GM23338 (cell line): ENCODE data around the gene ADAMTS17. TPM values are rescaled to one million over a fixed set of nuclear protein-coding genes. Genes with fewer than 3 reads are reported as not detected.

Source experiments
- ATAC-seq: fragments of 200-7000 bp; cut with Tn5 transposase; 3 replicates; pipeline ENCODE4 v1.9.1; 2020
- DNase-seq: peaks from one replicate; pipeline ENCODE4 v3.0.0-alpha.2; 2015; ENCODE audit warnings: low spot score
- H2AFZ ChIP-seq: fragments of 200-600 bp; sonication (generic); 2 replicates; pipeline ENCODE4 v1.8.0; 2016; ENCODE audit warnings: antibody characterized with exemption, mild to moderate bottlenecking, moderate library complexity
- H3F3A ChIP-seq: fragments of 200-600 bp; sonication (generic); replicated peaks from 2 replicates; pipeline ENCODE4 v1.8.0; 2017; ENCODE audit warnings: antibody characterized with exemption, mixed run types, low read depth
- H3K27ac ChIP-seq: fragments of 200-600 bp; sonication (generic); 2 replicates; pipeline ENCODE4 v1.6.1; 2016; ENCODE audit warnings: low read depth
- H3K27me3 ChIP-seq: fragments of 200-600 bp; sonication (generic); 2 replicates; pipeline ENCODE4 v1.8.0; 2016; ENCODE audit warnings: mild to moderate bottlenecking, mixed run types, moderate library complexity; ENCODE audit not compliant: insufficient read depth
- H3K36me3 ChIP-seq: fragments of 200-600 bp; sonication (generic); 2 replicates; pipeline ENCODE4 v1.8.0; 2016; ENCODE audit warnings: mild to moderate bottlenecking; ENCODE audit not compliant: insufficient read depth
- H3K4me1 ChIP-seq: fragments of 200-600 bp; sonication (generic); 2 replicates; pipeline ENCODE4 v1.8.0; 2016; ENCODE audit warnings: mild to moderate bottlenecking, moderate library complexity; ENCODE audit not compliant: insufficient read depth
- H3K4me2 ChIP-seq: fragments of 200-600 bp; sonication (generic); 2 replicates; pipeline ENCODE4 v1.7.1; 2017; ENCODE audit warnings: mixed run types
- H3K4me3 ChIP-seq: fragments of 200-600 bp; sonication (generic); 2 replicates; pipeline ENCODE4 v1.6.1; 2016; ENCODE audit warnings: mixed run types
- H3K79me2 ChIP-seq: fragments of 200-600 bp; sonication (generic); replicated peaks from 2 replicates; pipeline ENCODE4 v1.8.0; 2017; ENCODE audit warnings: mild to moderate bottlenecking; ENCODE audit not compliant: insufficient read depth
- H3K9me2 ChIP-seq: fragments of 200-600 bp; sonication (generic); 2 replicates; pipeline ENCODE4 v1.8.0; 2017; ENCODE audit not compliant: insufficient read depth
- H4K20me1 ChIP-seq: fragments of 200-600 bp; sonication (generic); replicated peaks from 2 replicates; pipeline ENCODE4 v1.8.0; 2017; ENCODE audit warnings: mild to moderate bottlenecking; ENCODE audit not compliant: insufficient read depth
- H3K27ac Mint-ChIP-seq: 2 replicates; pipeline ENCODE4 v1.8.0; 2020; ENCODE audit warnings: inconsistent platforms, mild to moderate bottlenecking, moderate library complexity, mixed read lengths
- H3K27me3 Mint-ChIP-seq: 3 replicates; pipeline ENCODE4 v1.8.0; 2022; ENCODE audit warnings: low read depth, mild to moderate bottlenecking, moderate library complexity, mixed read lengths, inconsistent platforms; ENCODE audit not compliant: insufficient read depth, poor library complexity
- H3K36me3 Mint-ChIP-seq: 3 replicates; pipeline ENCODE4 v1.8.0; 2021; ENCODE audit warnings: low read depth, mild to moderate bottlenecking, inconsistent platforms, moderate library complexity, mixed read lengths
- H3K4me1 Mint-ChIP-seq: 3 replicates; pipeline ENCODE4 v1.8.0; 2020; ENCODE audit warnings: mild to moderate bottlenecking, inconsistent platforms, mixed read lengths
- H3K4me3 Mint-ChIP-seq: 3 replicates; pipeline ENCODE4 v1.8.0; 2021; ENCODE audit warnings: moderate library complexity, mild to moderate bottlenecking, inconsistent platforms, mixed read lengths
- H3K9me3 Mint-ChIP-seq: 3 replicates; pipeline ENCODE4 v1.8.0; 2020; ENCODE audit warnings: moderate library complexity, mild to moderate bottlenecking, inconsistent platforms, mixed read lengths
- CREB1 ChIP-seq: fragments of 250-450 bp; sonication (Bioruptor Pico); IDR thresholded peaks from 2 replicates; pipeline ENCODE4 v1.5.0; 2020; ENCODE audit warnings: low read depth, mild to moderate bottlenecking, moderate library complexity
- EZH2 ChIP-seq: fragments of 200-600 bp; sonication (generic); IDR thresholded peaks from one replicate; pipeline ENCODE4 v1.8.0; 2017; ENCODE audit warnings: antibody characterized with exemption, mild to moderate bottlenecking, low read depth; ENCODE audit not compliant: unreplicated experiment
- EZH2phosphoT487 ChIP-seq: fragments of 200-600 bp; sonication (generic); IDR thresholded peaks from one replicate; pipeline ENCODE4 v1.8.1; 2018; ENCODE audit warnings: antibody characterized with exemption; ENCODE audit not compliant: unreplicated experiment
- JUNB ChIP-seq: IDR thresholded peaks from one replicate; pipeline ENCODE4 v1.6.1; 2016; ENCODE audit warnings: antibody characterized with exemption; ENCODE audit not compliant: unreplicated experiment
- NANOG ChIP-seq: IDR thresholded peaks from 2 replicates; pipeline ENCODE4 v1.6.1; 2016; ENCODE audit warnings: antibody characterized with exemption, borderline replicate concordance
- POLR2AphosphoS5 ChIP-seq: IDR thresholded peaks from 2 replicates; pipeline ENCODE4 v1.6.1; 2016; ENCODE audit warnings: antibody characterized with exemption, low read depth
- REST ChIP-seq: IDR thresholded peaks from one replicate; pipeline ENCODE4 v1.6.1; 2018; ENCODE audit warnings: antibody characterized with exemption; ENCODE audit not compliant: unreplicated experiment
- STAT1 ChIP-seq: IDR thresholded peaks from one replicate; pipeline ENCODE4 v1.6.1; 2016; ENCODE audit warnings: antibody characterized with exemption; ENCODE audit not compliant: unreplicated experiment
- ZNF114 ChIP-seq: fragments of 250-450 bp; sonication (Bioruptor Pico); IDR thresholded peaks from 2 replicates; pipeline ENCODE4 v1.5.0; 2020; ENCODE audit warnings: mild to moderate bottlenecking, moderate library complexity
- ZNF331 ChIP-seq: fragments of 250-450 bp; sonication (Bioruptor Pico); IDR thresholded peaks from 2 replicates; pipeline ENCODE4 v1.5.0; 2020; ENCODE audit warnings: low read depth, mild to moderate bottlenecking, moderate library complexity
- ZNF462 ChIP-seq: fragments of 250-450 bp; sonication (Bioruptor Pico); IDR thresholded peaks from 2 replicates; pipeline ENCODE4 v1.5.0; 2020; ENCODE audit warnings: mild to moderate bottlenecking, moderate library complexity
- polyA plus RNA-seq: library from polyadenylated mRNA; unstranded; fragments of >200 nt; fragmentation: Nextera tagmentation; extraction: Ambion mirVana; gene quantifications from 2 replicates; pipeline ENCODE4 v1.2.1, GENCODE V29; 2016
- total RNA-seq: library from RNA; depleted of rRNA; stranded (reverse); fragments of >200 nt; shearing (Covaris generic); gene quantifications from 2 replicates; pipeline ENCODE4 v1.2.3, GENCODE V29; 2014
- TF ChIP-seq, protein P1 (sequence below), 2 experiments: fragments of 200-600 bp in 1 of 2; sonication (generic) in 1 of 2; conservative IDR thresholded peaks; 2 replicates each; pipeline versions ENCODE4 v1.5.1 to v1.6.1; 2016 to 2017; ENCODE audit warnings: antibody characterized with exemption in 2 of 2, low read depth in 2 of 2, mild to moderate bottlenecking in 2 of 2, moderate library complexity in 1 of 2
- TF ChIP-seq, protein P2 (sequence below): IDR thresholded peaks from 2 replicates; pipeline ENCODE4 v1.6.1; 2016; ENCODE audit warnings: antibody characterized with exemption

The ADAMTS17 gene
- total and polyA plus RNA-seq, 2 experiments from 2014 or later, result 0.60 to 3.8 TPM

DNA sequence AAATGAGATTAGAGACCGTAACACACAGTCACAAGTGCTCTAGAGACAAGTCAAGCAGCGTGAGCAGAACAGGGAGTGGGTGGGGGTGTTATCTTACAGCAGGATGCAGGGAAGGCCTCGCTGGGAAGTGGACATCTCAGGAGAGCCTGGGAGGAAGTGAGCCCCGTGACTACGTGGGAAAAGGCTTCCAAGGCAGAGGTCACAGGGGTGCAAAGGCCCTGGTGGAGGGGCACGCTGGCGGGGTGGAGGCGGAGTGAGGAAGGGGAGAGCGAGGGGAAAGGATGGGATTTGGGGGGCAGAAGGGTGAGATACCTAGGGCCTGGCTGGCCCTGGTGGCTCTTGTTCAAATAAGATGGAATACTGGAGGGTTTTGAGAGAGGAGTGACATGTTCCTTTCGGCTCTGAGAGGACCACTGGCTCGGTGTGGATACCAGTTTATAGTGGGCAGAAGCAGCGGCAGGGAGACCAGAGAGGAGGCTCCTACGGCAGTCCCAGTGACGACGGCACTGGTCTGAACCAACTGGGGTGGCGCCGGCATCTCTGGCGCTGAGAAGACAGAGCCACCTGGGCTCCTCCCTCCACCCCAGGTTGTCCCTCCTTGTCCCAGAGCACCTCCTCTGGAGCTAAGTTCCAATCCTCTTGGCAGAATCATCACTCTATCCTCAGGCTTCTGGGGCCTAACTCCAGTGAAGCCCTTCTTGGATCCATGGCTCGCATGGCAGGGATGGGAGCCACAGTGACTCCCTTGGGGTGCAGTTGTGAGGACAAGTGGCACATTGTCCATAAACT is 342.3 kb downstream of the ADAMTS17 start:
- no peak for ATAC-seq

More for the DNA sequence above, 342.3 kb downstream of the ADAMTS17 start:
- H3K36me3 ChIP-seq, result no peaks in the 10 kb centered on the region
- no peaks in the 10 kb centered on the region for H3F3A ChIP-seq
- H3K27ac ChIP-seq, result no peak overlapping the region
- no peaks in the 10 kb centered on the region for H3K79me2 ChIP-seq
- H4K20me1 ChIP-seq, result no peaks in the 10 kb centered on the region
- peaks cover 21% of the 10 kb centered on the region for H3K4me1 ChIP-seq
- DNase-seq, result no peak
- H3K4me1 Mint-ChIP-seq, result peaks cover 33% of the 10 kb centered on the region
- H3K27me3 ChIP-seq, result no peaks in the 10 kb centered on the region
- no peak overlapping the region for H3K4me3 ChIP-seq
- H3K4me2 ChIP-seq, result no peak overlapping the region
- H3K27me3 Mint-ChIP-seq, result peaks cover 8% of the 10 kb centered on the region
- TF ChIP-seq, protein P1, sequence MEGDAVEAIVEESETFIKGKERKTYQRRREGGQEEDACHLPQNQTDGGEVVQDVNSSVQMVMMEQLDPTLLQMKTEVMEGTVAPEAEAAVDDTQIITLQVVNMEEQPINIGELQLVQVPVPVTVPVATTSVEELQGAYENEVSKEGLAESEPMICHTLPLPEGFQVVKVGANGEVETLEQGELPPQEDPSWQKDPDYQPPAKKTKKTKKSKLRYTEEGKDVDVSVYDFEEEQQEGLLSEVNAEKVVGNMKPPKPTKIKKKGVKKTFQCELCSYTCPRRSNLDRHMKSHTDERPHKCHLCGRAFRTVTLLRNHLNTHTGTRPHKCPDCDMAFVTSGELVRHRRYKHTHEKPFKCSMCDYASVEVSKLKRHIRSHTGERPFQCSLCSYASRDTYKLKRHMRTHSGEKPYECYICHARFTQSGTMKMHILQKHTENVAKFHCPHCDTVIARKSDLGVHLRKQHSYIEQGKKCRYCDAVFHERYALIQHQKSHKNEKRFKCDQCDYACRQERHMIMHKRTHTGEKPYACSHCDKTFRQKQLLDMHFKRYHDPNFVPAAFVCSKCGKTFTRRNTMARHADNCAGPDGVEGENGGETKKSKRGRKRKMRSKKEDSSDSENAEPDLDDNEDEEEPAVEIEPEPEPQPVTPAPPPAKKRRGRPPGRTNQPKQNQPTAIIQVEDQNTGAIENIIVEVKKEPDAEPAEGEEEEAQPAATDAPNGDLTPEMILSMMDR (conservative IDR thresholded peaks at IDR 0.05; ENCODE audit: low read depth in 2 of 2), result no peak
- no peak for TF ChIP-seq JUNB
- TF ChIP-seq EZH2, result no peak
- no peak for TF ChIP-seq STAT1
- TF ChIP-seq POLR2AphosphoS5, result no peak
- TF ChIP-seq REST, result no peak
- TF ChIP-seq ZNF462, result no peak
- no peak for TF ChIP-seq NANOG
- TF ChIP-seq EZH2phosphoT487, result no peak
- no peak for TF ChIP-seq ZNF114 (CRISPR knock-in tag)
- TF ChIP-seq ZNF331 (CRISPR knock-in tag), result no peak
- no peak for TF ChIP-seq CREB1
- TF ChIP-seq, protein P2, sequence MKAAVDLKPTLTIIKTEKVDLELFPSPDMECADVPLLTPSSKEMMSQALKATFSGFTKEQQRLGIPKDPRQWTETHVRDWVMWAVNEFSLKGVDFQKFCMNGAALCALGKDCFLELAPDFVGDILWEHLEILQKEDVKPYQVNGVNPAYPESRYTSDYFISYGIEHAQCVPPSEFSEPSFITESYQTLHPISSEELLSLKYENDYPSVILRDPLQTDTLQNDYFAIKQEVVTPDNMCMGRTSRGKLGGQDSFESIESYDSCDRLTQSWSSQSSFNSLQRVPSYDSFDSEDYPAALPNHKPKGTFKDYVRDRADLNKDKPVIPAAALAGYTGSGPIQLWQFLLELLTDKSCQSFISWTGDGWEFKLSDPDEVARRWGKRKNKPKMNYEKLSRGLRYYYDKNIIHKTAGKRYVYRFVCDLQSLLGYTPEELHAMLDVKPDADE, result no peak
- H3K36me3 Mint-ChIP-seq, result no peaks in the 10 kb centered on the region
- no peak overlapping the region for H3K4me3 Mint-ChIP-seq
- no peaks in the 10 kb centered on the region for H3K9me2 ChIP-seq
- no peaks in the 10 kb centered on the region for H3K9me3 Mint-ChIP-seq
- no peak overlapping the region for H3K27ac Mint-ChIP-seq
- no peak overlapping the region for H2AFZ ChIP-seq
